ENCODE results near the gene MDFIC2. TPM values are rescaled to one million over a fixed set of nuclear protein-coding genes. Genes with fewer than 3 reads are reported as not detected.

The MDFIC2 gene
- total RNA-seq, 1 donor from 2014 or later = not detected

DNA sequence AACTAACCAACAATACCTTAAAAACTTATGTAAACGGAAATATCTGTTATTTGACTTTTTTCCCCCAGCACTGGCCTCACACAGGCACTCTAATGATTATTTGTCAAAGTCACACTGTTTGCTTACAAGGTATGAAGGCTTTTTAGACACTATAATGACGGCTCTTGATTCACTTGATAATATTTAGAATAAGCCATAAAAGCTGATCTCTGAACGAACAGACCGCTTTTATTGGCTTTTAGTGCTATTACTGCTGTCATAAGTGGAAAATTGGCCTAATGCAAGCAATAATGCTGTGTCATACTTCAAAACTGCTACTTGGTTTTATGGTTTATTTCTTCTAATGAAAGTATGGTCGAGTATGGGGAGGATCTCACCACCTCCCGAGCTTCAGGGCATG is 35.1 kb downstream of the MDFIC2 start:
- H3K9me3 Mint-ChIP-seq = no peaks in the 10 kb centered on the region
- no peaks in the 10 kb centered on the region for H3K36me3 Mint-ChIP-seq
- peak overlapping the region; percentile 14 for H3K27ac Mint-ChIP-seq
- H3K27me3 Mint-ChIP-seq = no peaks in the 10 kb centered on the region
- TF ChIP-seq, protein P1, sequence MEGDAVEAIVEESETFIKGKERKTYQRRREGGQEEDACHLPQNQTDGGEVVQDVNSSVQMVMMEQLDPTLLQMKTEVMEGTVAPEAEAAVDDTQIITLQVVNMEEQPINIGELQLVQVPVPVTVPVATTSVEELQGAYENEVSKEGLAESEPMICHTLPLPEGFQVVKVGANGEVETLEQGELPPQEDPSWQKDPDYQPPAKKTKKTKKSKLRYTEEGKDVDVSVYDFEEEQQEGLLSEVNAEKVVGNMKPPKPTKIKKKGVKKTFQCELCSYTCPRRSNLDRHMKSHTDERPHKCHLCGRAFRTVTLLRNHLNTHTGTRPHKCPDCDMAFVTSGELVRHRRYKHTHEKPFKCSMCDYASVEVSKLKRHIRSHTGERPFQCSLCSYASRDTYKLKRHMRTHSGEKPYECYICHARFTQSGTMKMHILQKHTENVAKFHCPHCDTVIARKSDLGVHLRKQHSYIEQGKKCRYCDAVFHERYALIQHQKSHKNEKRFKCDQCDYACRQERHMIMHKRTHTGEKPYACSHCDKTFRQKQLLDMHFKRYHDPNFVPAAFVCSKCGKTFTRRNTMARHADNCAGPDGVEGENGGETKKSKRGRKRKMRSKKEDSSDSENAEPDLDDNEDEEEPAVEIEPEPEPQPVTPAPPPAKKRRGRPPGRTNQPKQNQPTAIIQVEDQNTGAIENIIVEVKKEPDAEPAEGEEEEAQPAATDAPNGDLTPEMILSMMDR (conservative IDR thresholded peaks at IDR 0.05) = no peak
- H3K4me1 Mint-ChIP-seq (ENCODE audit: unreplicated experiment) = peaks cover 4% of the 10 kb centered on the region
- H3K4me3 Mint-ChIP-seq = no peak overlapping the region
- no peak for DNase-seq (ENCODE audit: extremely low spot score, unreplicated experiment)

- DNase-seq (ENCODE audit: extremely low spot score, unreplicated experiment) = no peak
- Mint-ChIP-seq H3K9me3 (no peaks in the 10 kb centered on the region), H3K27me3 (no peaks in the 10 kb centered on the region), H3K4me1 (ENCODE audit: unreplicated experiment) (peaks cover 4% of the 10 kb centered on the region), H3K27ac (no peak overlapping the region), H3K36me3 (no peaks in the 10 kb centered on the region), H3K4me3 (no peak overlapping the region)
- TF ChIP-seq, protein P1 (conservative IDR thresholded peaks at IDR 0.05) = no peak
Observed at GRCh38 chr3:70276901-70277300, 35.5 kb downstream of the MDFIC2 start.

- Mint-ChIP-seq H3K4me3 (no peak overlapping the region), H3K36me3 (no peaks in the 10 kb centered on the region), H3K27me3 (no peaks in the 10 kb centered on the region), H3K27ac (no peak overlapping the region), H3K9me3 (no peaks in the 10 kb centered on the region), H3K4me1 (ENCODE audit: unreplicated experiment) (no peaks in the 10 kb centered on the region)
- TF ChIP-seq, protein P1 (conservative IDR thresholded peaks at IDR 0.05) = no peak
- DNase-seq (ENCODE audit: extremely low spot score, unreplicated experiment) = no peak
Observed at GRCh38 chr3:70273492-70273891, 38.9 kb downstream of the MDFIC2 start.

- H3K4me1 Mint-ChIP-seq (ENCODE audit: unreplicated experiment) = no peaks in the 10 kb centered on the region
- no peak for DNase-seq (ENCODE audit: extremely low spot score, unreplicated experiment)
- H3K27me3 Mint-ChIP-seq = no peaks in the 10 kb centered on the region
- H3K4me3 Mint-ChIP-seq = no peak overlapping the region
- no peak overlapping the region for H3K27ac Mint-ChIP-seq
- H3K9me3 Mint-ChIP-seq = no peaks in the 10 kb centered on the region
- H3K36me3 Mint-ChIP-seq = no peaks in the 10 kb centered on the region
- TF ChIP-seq, protein P1 (conservative IDR thresholded peaks at IDR 0.05) = no peak
Observed at GRCh38 chr3:70272798-70273197, 39.6 kb downstream of the MDFIC2 start.

- Mint-ChIP-seq H3K9me3 (no peaks in the 10 kb centered on the region), H3K36me3 (no peaks in the 10 kb centered on the region), H3K27ac (peak overlapping the region; percentile 51), H3K27me3 (no peaks in the 10 kb centered on the region), H3K4me3 (no peak overlapping the region), H3K4me1 (ENCODE audit: unreplicated experiment) (no peaks in the 10 kb centered on the region)
- TF ChIP-seq, protein P1 (conservative IDR thresholded peaks at IDR 0.05) = no peak
- no peak for DNase-seq (ENCODE audit: extremely low spot score, unreplicated experiment)
Observed at GRCh38 chr3:70264122-70264780, 48.2 kb downstream of the MDFIC2 start.
